ENCODE results near the gene AFF4. TPM values are rescaled to one million over a fixed set of nuclear protein-coding genes. Genes with fewer than 3 reads are reported as not detected.
"Not testable (repeated sequence)": the region's sequence is repeated elsewhere in the genome, so short reads cannot be mapped to it uniquely, and the experiment has no call there.

The AFF4 gene
- total RNA-seq, 4 donors from 2014 or later, result 36.7 to 153 (median 67.5) TPM

DNA sequence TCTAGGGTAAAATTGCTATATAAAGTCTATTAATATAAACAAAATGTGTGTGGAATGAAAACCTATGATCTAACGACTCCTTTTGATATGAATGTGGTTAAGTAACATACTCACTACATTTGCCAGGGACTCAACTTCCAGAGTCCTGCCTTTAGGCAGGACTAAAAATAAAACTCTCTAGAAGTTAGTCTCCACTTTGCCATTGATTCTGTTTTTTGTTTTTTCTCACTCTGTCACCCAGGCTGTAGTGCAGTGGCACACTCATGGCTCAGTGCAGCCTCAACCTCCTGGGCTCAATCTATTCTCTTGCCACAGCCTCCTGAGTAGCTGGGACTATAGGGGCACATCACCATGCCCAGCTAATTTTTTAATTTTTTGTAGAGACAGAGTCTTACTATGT lies 32.9 kb upstream of the AFF4 start:
- Histone ChIP-seq H3K27ac (no peak overlapping the region), H3K9me3 (no peaks in the 10 kb centered on the region), H3K27me3 (no peaks in the 10 kb centered on the region), H3K36me3 (peaks cover 0 to 6% of the 10 kb centered on the region in 2 donors), H3K4me3 (no peak overlapping the region), H3K4me1 (peaks cover 0 to 5% of the 10 kb centered on the region in 2 donors)
- ATAC-seq (no peak), DNase-seq (no peak)
- no peak for TF ChIP-seq POLR2A (IDR thresholded peaks at IDR 0.05)
- TF ChIP-seq, protein P1, sequence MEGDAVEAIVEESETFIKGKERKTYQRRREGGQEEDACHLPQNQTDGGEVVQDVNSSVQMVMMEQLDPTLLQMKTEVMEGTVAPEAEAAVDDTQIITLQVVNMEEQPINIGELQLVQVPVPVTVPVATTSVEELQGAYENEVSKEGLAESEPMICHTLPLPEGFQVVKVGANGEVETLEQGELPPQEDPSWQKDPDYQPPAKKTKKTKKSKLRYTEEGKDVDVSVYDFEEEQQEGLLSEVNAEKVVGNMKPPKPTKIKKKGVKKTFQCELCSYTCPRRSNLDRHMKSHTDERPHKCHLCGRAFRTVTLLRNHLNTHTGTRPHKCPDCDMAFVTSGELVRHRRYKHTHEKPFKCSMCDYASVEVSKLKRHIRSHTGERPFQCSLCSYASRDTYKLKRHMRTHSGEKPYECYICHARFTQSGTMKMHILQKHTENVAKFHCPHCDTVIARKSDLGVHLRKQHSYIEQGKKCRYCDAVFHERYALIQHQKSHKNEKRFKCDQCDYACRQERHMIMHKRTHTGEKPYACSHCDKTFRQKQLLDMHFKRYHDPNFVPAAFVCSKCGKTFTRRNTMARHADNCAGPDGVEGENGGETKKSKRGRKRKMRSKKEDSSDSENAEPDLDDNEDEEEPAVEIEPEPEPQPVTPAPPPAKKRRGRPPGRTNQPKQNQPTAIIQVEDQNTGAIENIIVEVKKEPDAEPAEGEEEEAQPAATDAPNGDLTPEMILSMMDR (IDR thresholded peaks at IDR 0.05 in 4 of 5, conservative IDR thresholded peaks at IDR 0.05 in 1 of 5), result no peak
- intact Hi-C loops (cut with DNase I; ENCODE audit: low total_unique reads), result no loop called here
- in situ Hi-C loops (cut with MboI; ENCODE audit: low sequenced_read_pairs in 4 of 4), result no loop called here

DNA sequence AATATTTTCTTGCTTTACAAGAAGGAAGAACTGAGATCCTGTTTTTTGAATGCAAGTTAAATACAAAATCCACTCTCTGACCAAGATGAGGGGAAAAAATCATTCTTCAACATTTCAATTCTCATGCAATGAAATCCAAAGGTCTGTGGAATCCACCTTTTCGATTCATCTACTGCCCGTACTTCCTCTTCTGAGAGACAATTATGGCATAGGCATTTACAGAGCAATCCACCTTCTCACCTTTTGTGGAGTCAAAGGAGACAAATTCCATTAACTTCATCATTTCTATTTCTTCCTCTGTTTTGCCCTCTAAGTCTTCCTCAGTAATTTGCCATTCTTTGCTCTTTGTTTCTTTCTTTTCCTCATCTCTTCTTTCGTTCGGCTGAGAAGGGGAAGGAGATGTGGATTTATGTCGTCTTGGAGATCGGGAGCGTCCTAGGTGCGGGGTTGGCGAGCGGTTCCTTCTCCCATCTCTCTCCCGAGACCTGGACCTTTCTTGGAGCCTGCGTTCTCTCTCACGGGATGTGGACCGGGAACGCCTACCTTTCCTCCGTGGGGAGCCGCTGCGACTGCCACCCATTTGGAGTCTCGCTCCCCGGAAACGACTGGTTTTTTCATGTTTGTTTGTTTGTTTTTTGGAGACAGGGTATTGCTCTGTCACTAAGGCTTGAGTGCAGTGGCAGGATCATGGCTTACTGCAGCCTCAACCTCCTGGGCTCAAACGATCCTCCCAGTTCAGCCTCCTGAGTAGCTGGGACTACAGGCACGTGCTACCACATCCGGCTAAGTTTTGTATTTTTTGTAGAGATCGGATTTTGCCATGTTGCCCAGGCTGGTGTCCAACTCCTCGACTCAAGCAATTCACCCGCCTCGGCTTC lies 24.3 kb upstream of the AFF4 start:
- in situ Hi-C loops (cut with MboI; ENCODE audit: low sequenced_read_pairs in 4 of 4) (no loop called here), intact Hi-C loops (cut with DNase I; ENCODE audit: low total_unique reads) (no loop called here)
- no peak for ATAC-seq
- H3K4me1 ChIP-seq, result no peaks in the 10 kb centered on the region
- H3K9me3 ChIP-seq, result no peaks in the 10 kb centered on the region
- TF ChIP-seq, protein P1 (IDR thresholded peaks at IDR 0.05 in 4 of 5, conservative IDR thresholded peaks at IDR 0.05 in 1 of 5), result no peak
- TF ChIP-seq POLR2A (IDR thresholded peaks at IDR 0.05), result no peak
- H3K27me3 ChIP-seq, result no peaks in the 10 kb centered on the region
- no peak overlapping the region for H3K4me3 ChIP-seq
- DNase-seq, result no peak
- no peak overlapping the region for H3K27ac ChIP-seq
- no peaks in the 10 kb centered on the region for H3K36me3 ChIP-seq

DNA sequence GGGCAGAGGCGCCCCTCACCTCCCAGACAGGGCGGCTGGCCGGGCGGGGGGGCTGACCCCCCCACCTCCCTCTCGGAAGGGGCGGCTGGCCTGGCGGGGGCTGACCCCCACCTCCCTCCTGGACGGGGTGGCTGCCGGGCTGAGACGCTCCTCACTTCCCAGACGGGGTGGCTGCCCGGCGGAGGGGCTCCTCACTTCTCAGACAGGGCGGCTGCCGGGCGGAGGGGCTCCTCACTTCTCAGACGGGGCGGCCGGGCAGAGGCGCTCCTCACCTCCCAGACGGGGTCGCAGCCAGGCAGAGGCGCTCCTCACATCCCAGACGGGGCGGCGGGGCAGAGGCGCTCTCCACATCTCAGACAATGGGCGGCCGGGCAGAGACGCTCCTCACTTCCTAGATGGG lies 19.5 kb upstream of the AFF4 start:
- H3K4me1 ChIP-seq; H3K36me3 ChIP-seq; ATAC-seq; DNase-seq; H3K9me3 ChIP-seq; H3K4me3 ChIP-seq; intact Hi-C loops (cut with DNase I; ENCODE audit: low total_unique reads); H3K27me3 ChIP-seq; H3K27ac ChIP-seq; in situ Hi-C loops (cut with MboI; ENCODE audit: low sequenced_read_pairs in 4 of 4): not testable (repeated sequence)

DNA sequence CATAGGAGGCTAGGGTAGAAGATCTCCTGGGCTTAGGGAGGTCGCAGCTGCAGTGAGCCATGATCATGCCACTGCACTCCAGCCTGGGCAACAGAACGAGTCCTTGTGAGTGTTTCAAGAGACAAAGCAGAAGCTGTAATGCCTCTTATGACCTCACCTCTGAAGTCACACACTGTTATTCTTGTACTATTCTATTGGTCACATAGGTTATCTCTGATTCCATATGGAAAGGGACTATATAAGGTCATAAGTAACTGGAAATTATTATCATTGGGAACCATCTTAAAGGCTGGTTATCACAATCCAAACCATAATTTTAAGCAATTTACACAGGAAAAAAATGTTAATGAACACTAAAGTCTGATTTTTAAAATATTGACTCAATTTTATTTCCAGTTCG lies 17.9 kb upstream of the AFF4 start:
- intact Hi-C loops (cut with DNase I; ENCODE audit: low total_unique reads), result no loop called here
- in situ Hi-C loops (cut with MboI; ENCODE audit: low sequenced_read_pairs in 4 of 4), result no loop called here
- DNase-seq, result no peak

DNA sequence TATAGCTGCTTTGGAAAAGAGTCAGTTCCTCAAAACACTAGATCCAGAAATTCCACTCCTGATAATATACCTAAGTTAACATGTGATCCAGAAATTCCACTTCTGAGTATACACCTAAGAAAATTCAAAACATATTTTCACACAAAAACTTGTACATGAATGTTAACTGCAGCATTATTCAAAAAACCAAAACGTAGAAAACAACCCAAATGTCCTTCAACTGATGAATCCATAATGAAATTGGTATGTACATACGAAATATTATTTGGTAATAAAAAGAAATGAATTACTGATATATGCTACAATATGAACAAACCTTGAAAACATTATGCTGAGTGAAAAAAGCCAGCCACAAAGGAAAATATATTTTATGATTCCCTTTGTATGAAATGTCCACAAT lies 16.5 kb upstream of the AFF4 start:
- no peak for TF ChIP-seq POLR2A (IDR thresholded peaks at IDR 0.05)
- TF ChIP-seq, protein P1 (IDR thresholded peaks at IDR 0.05 in 4 of 5, conservative IDR thresholded peaks at IDR 0.05 in 1 of 5), result no peak
- Histone ChIP-seq H3K36me3 (no peaks in the 10 kb centered on the region), H3K4me1 (no peaks in the 10 kb centered on the region), H3K27ac (no peak overlapping the region), H3K4me3 (no peak overlapping the region), H3K27me3 (no peaks in the 10 kb centered on the region), H3K9me3 (no peaks in the 10 kb centered on the region)
- intact Hi-C loops (cut with DNase I; ENCODE audit: low total_unique reads) (no loop called here), in situ Hi-C loops (cut with MboI; ENCODE audit: low sequenced_read_pairs in 4 of 4) (no loop called here)
- DNase-seq (no peak), ATAC-seq (no peak)

More for the DNA sequence above, 17.9 kb upstream of the AFF4 start:
- H3K27ac ChIP-seq, result no peak overlapping the region
- no peaks in the 10 kb centered on the region for H3K4me1 ChIP-seq
- H3K36me3 ChIP-seq, result no peaks in the 10 kb centered on the region
- no peak for ATAC-seq
- H3K9me3 ChIP-seq, result no peaks in the 10 kb centered on the region
- H3K4me3 ChIP-seq, result no peak overlapping the region
- TF ChIP-seq, protein P1 (IDR thresholded peaks at IDR 0.05 in 4 of 5, conservative IDR thresholded peaks at IDR 0.05 in 1 of 5), result no peak
- TF ChIP-seq POLR2A (IDR thresholded peaks at IDR 0.05), result no peak
- H3K27me3 ChIP-seq, result no peaks in the 10 kb centered on the region
